Mammary epithelial cell (primary cell): ENCODE results near the gene GSTM3.
"Not testable (repeated sequence)": the region's sequence is repeated elsewhere in the genome, so short reads cannot be mapped to it uniquely, and the experiment has no call there.

Source experiments
- EZH2 ChIP-seq: IDR thresholded peaks from 2 replicates; pipeline ENCODE4 v1.6.1; 2012; ENCODE audit warnings: low read length, inconsistent platforms, borderline replicate concordance
- TF ChIP-seq, protein P1 (sequence below), 2 donors: IDR thresholded peaks in 1 of 2; conservative IDR thresholded peaks in 1 of 2; 2 replicates each; pipeline ENCODE4 v1.5.1; 2011 to 2012; ENCODE audit warnings: inconsistent platforms in 2 of 2, low read length in 2 of 2, mild to moderate bottlenecking in 2 of 2, control low read depth in 1 of 2, low read depth in 1 of 2; ENCODE audit not compliant: insufficient read depth in 1 of 2; ENCODE audit errors: extremely low read depth in 1 of 2

DNA sequence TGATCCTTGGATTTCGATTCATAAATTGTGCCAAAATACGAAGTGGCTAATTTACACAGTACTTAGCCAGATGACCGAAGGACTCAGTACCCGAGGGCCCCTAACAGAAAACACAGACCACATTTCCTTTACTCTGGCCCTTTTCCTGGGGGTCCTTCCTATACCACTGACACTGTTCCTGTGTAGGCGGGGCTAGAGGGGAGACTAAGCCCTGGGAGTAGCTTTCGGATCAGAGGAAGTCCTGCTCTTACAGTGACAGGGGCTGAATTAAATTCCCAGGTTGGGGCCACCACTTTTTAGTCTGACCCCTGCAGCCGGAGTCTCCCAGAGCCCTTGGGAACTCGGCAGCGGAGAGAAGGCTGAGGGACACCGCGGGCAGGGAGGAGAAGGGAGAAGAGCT is 53.7 kb downstream of the GSTM3 start:
- TF ChIP-seq, protein P1, sequence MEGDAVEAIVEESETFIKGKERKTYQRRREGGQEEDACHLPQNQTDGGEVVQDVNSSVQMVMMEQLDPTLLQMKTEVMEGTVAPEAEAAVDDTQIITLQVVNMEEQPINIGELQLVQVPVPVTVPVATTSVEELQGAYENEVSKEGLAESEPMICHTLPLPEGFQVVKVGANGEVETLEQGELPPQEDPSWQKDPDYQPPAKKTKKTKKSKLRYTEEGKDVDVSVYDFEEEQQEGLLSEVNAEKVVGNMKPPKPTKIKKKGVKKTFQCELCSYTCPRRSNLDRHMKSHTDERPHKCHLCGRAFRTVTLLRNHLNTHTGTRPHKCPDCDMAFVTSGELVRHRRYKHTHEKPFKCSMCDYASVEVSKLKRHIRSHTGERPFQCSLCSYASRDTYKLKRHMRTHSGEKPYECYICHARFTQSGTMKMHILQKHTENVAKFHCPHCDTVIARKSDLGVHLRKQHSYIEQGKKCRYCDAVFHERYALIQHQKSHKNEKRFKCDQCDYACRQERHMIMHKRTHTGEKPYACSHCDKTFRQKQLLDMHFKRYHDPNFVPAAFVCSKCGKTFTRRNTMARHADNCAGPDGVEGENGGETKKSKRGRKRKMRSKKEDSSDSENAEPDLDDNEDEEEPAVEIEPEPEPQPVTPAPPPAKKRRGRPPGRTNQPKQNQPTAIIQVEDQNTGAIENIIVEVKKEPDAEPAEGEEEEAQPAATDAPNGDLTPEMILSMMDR (conservative IDR thresholded peaks at IDR 0.05 in 1 of 2, IDR thresholded peaks at IDR 0.05 in 1 of 2; ENCODE audit: extremely low read depth in 1 of 2, insufficient read depth in 1 of 2, low read depth in 1 of 2, low read length in 2 of 2), result not testable (repeated sequence)
- not testable (repeated sequence) for TF ChIP-seq EZH2
